Liver (tissue), 9 donors: ENCODE measurements around the gene KCNMA1. TPM values are rescaled to one million over a fixed set of nuclear protein-coding genes. Genes with fewer than 3 reads are reported as not detected.

Experiments
- DNase-seq: peaks from one replicate; pipeline ENCODE4 v3.0.0-alpha.2; 2017; ENCODE audit warnings: low spot score
- H3K27ac ChIP-seq, 2 donors: one replicate each; pipeline ENCODE4 v1.7.0; 2013; ENCODE audit warnings: inconsistent platforms in 2 of 2, low read length in 2 of 2, control low read depth in 1 of 2, low read depth in 1 of 2, mild to moderate bottlenecking in 1 of 2
- H3K27me3 ChIP-seq, 4 donors: one replicate each; pipeline versions ENCODE4 v1.6.1 to v1.7.0; 2013; ENCODE audit warnings: low read length in 3 of 4, inconsistent platforms in 1 of 4, mild to moderate bottlenecking in 1 of 4, moderate library complexity in 1 of 4; ENCODE audit not compliant: control insufficient read depth in 4 of 4, insufficient read depth in 4 of 4
- H3K36me3 ChIP-seq, 4 donors: one replicate each; pipeline versions ENCODE4 v1.6.1 to v1.7.0; 2013; ENCODE audit warnings: low read length in 3 of 4, mild to moderate bottlenecking in 3 of 4, low read depth in 1 of 4, moderate library complexity in 1 of 4; ENCODE audit not compliant: control insufficient read depth in 4 of 4, insufficient read depth in 3 of 4
- H3K4me1 ChIP-seq, 4 donors: one replicate each; pipeline versions ENCODE4 v1.6.1 to v1.7.0; 2013; ENCODE audit warnings: low read length in 3 of 4, mild to moderate bottlenecking in 3 of 4, moderate library complexity in 1 of 4; ENCODE audit not compliant: control insufficient read depth in 4 of 4, insufficient read depth in 4 of 4
- H3K4me3 ChIP-seq, 3 donors: one replicate each; pipeline versions ENCODE4 v1.6.1 to v1.7.0; 2013; ENCODE audit warnings: low read length in 3 of 3, control low read depth in 1 of 3, low read depth in 1 of 3, mild to moderate bottlenecking in 1 of 3
- H3K9ac ChIP-seq, 2 donors: one replicate each; pipeline ENCODE4 v1.7.0; 2013; ENCODE audit warnings: low read length in 2 of 2, mild to moderate bottlenecking in 2 of 2, moderate library complexity in 2 of 2, control low read depth in 1 of 2, low read depth in 1 of 2
- H3K9me3 ChIP-seq, 4 donors: one replicate each; pipeline versions ENCODE4 v1.6.1 to v1.7.0; 2013; ENCODE audit warnings: low read length in 3 of 4; ENCODE audit not compliant: control insufficient read depth in 4 of 4
- CTCF ChIP-seq: fragments of 150-350 bp; IDR thresholded peaks from 2 replicates; pipeline ENCODE4 v1.5.1; 2017; ENCODE audit warnings: improper control_type of control experiment, low read depth, low read length; ENCODE audit not compliant: missing input control
- FOXA1 ChIP-seq: IDR thresholded peaks from 2 replicates; pipeline ENCODE4 v1.6.1; 2016; ENCODE audit warnings: antibody characterized with exemption
- FOXA2 ChIP-seq: IDR thresholded peaks from 2 replicates; pipeline ENCODE4 v1.6.1; 2016; ENCODE audit warnings: antibody characterized with exemption
- HNF4A ChIP-seq, 2 donors: conservative IDR thresholded peaks; 2 replicates each; pipeline ENCODE4 v1.6.1; 2016; ENCODE audit warnings: antibody characterized with exemption in 2 of 2, mild to moderate bottlenecking in 2 of 2
- HNF4G ChIP-seq: IDR thresholded peaks from 2 replicates; pipeline ENCODE4 v1.6.1; 2016; ENCODE audit warnings: antibody characterized with exemption
- JUND ChIP-seq, 2 donors: IDR thresholded peaks; 2 replicates each; pipeline ENCODE4 v1.6.1; 2016; ENCODE audit warnings: antibody characterized with exemption in 2 of 2
- MAX ChIP-seq: IDR thresholded peaks from 2 replicates; pipeline ENCODE4 v1.6.1; 2016; ENCODE audit warnings: antibody characterized with exemption
- NR2F2 ChIP-seq: IDR thresholded peaks from 2 replicates; pipeline ENCODE4 v1.6.1; 2016; ENCODE audit warnings: antibody characterized with exemption
- RAD21 ChIP-seq, 2 donors: IDR thresholded peaks; 2 replicates each; pipeline ENCODE4 v1.6.1; 2016; ENCODE audit warnings: antibody characterized with exemption in 2 of 2, mild to moderate bottlenecking in 2 of 2
- REST ChIP-seq: IDR thresholded peaks from 2 replicates; pipeline ENCODE4 v1.6.1; 2016; ENCODE audit warnings: antibody characterized with exemption, mild to moderate bottlenecking
- RXRA ChIP-seq, 2 donors: IDR thresholded peaks; 2 replicates each; pipeline ENCODE4 v1.6.1; 2017 to 2018; ENCODE audit warnings: antibody characterized with exemption in 2 of 2, mild to moderate bottlenecking in 1 of 2
- SP1 ChIP-seq: IDR thresholded peaks from 2 replicates; pipeline ENCODE4 v1.6.1; 2018; ENCODE audit warnings: antibody characterized with exemption, mild to moderate bottlenecking
- TAF1 ChIP-seq: conservative IDR thresholded peaks from 2 replicates; pipeline ENCODE4 v1.6.1; 2016; ENCODE audit warnings: antibody characterized with exemption, mild to moderate bottlenecking
- YY1 ChIP-seq: IDR thresholded peaks from 2 replicates; pipeline ENCODE4 v1.6.1; 2016; ENCODE audit warnings: antibody characterized with exemption, mild to moderate bottlenecking
- WGBS: extraction: QIAGEN DNeasy Blood & Tissue Kit; methylation state at CpG from one replicate; pipeline ENCODE4 v1.1.7; 2013; 5-methylcytosine and 5-hydroxymethylcytosine counted together
- polyA plus RNA-seq, 2 donors: library from polyadenylated mRNA; stranded (reverse) in 1 of 2; unstranded in 1 of 2; fragments of 200-250 nt in 1 of 2; fragments of >200 nt in 1 of 2; fragmentation: Nextera tagmentation in 1 of 2; extraction: Ambion mirVana in 1 of 2; gene quantifications; one replicate each; pipeline versions ENCODE4 v1.2.1 to v1.2.3, GENCODE V29; 2013 to 2015
- total RNA-seq, 2 donors: library from RNA; depleted of rRNA; stranded (reverse); fragments of >200 nt; gene quantifications; one replicate each; pipeline ENCODE4 v1.2.3, GENCODE V29; 2014
- TF ChIP-seq, protein P1 (sequence below): IDR thresholded peaks from 2 replicates; pipeline ENCODE4 v1.6.1; 2016; ENCODE audit warnings: antibody characterized with exemption
- donor health status: healthy.
- donor health status: healthy.
- donor health status: healthy.
- donor health status: healthy.
- donor health status: healthy.

Gene KCNMA1
- total and polyA plus RNA-seq, 4 donors, result 2.5 to 9.7 (median 4.7) TPM

- Histone ChIP-seq H3K4me1 (peaks cover 1 to 36% (median 18%) of the 10 kb centered on the region in 4 donors), H3K4me3 (no peak overlapping the region), H3K9ac (no peak overlapping the region), H3K9me3 (no peaks in the 10 kb centered on the region), H3K36me3 (no peaks in the 10 kb centered on the region), H3K27ac (peak overlapping the region in 1 of 2 donors; percentile 18), H3K27me3 (no peaks in the 10 kb centered on the region)
- WGBS, result 25% methylated on average over 2 of the region's 2 CpGs
- DNase-seq, result no peak
- TF ChIP-seq FOXA1, result no peak
- TF ChIP-seq YY1, result no peak
- no peak for TF ChIP-seq FOXA2
- no peak for TF ChIP-seq NR2F2
- TF ChIP-seq REST, result no peak
- no peak for TF ChIP-seq RAD21 (IDR thresholded peaks at IDR 0.05)
- TF ChIP-seq HNF4A (conservative IDR thresholded peaks at IDR 0.05), result no peak
- TF ChIP-seq RXRA (IDR thresholded peaks at IDR 0.05), result no peak
- no peak for TF ChIP-seq HNF4G
- no peak for TF ChIP-seq CTCF
- TF ChIP-seq SP1, result no peak
These were observed 138.8 kb downstream of the KCNMA1 start for GRCh38 chr10:77498829-77499228.

- Histone ChIP-seq H3K27me3 (no peaks in the 10 kb centered on the region), H3K36me3 (no peaks in the 10 kb centered on the region), H3K27ac (peak overlapping the region in 1 of 2 donors; percentile 18), H3K4me1 (peaks cover 1 to 36% (median 18%) of the 10 kb centered on the region in 4 donors), H3K4me3 (no peak overlapping the region), H3K9me3 (no peaks in the 10 kb centered on the region), H3K9ac (no peak overlapping the region)
- no peak for DNase-seq
- WGBS, result 29% methylated on average over 1 of the region's 1 CpG
- TF ChIP-seq REST (no peak), RAD21 (IDR thresholded peaks at IDR 0.05) (peak; percentile 37 to 66), SP1 (peak; percentile 79), HNF4A (conservative IDR thresholded peaks at IDR 0.05) (peak; percentile 76 to 80), RXRA (IDR thresholded peaks at IDR 0.05) (peak; percentile 68 to 86), JUND (IDR thresholded peaks at IDR 0.05) (peak in 1 of 2 donors; percentile 37), FOXA2 (peak; percentile 36), YY1 (peak; percentile 55), TAF1 (no peak), MAX (peak; percentile 45)
- TF ChIP-seq, protein P1, sequence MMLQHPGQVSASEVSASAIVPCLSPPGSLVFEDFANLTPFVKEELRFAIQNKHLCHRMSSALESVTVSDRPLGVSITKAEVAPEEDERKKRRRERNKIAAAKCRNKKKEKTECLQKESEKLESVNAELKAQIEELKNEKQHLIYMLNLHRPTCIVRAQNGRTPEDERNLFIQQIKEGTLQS, result no peak
These were observed 139.4 kb downstream of the KCNMA1 start for GRCh38 chr10:77498210-77498609.
